ENCODE data around the gene CSHL1.

Gene CSHL1

DNA sequence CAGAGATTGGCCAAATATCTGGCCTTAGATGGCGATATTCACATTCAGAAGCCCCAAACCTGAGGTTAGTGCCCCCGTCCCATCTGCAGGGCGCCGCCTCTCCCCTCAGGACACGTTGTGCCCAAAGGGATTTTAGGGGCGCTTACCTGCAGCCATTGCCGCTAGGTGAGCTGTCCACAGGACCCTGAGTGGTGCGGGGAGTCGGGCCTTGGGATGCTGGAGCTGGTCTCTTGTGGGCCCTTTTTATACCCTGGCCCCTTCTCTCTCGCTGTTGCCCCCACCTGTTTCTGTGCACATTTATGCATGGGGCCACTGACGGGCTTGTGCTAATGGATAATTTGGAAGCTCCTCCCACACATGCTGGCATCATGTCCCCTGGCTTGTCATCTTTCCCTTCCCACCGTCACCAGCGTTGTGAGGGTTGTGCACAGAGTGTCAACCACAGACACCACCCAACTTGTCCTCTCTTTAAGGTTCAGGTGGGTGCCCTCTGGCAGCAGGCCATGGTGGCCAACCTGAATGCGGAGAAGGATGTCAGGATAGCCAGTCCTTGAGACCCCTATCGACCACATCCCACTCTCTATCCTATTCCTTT is at the start of gene CSHL1:
CSHL1 (minus strand) TSS at position 218 of the 595 bp plus-strand sequence; CDS start at position 156, 62 bp downstream.
- FAIRE-seq, result no peak

DNA sequence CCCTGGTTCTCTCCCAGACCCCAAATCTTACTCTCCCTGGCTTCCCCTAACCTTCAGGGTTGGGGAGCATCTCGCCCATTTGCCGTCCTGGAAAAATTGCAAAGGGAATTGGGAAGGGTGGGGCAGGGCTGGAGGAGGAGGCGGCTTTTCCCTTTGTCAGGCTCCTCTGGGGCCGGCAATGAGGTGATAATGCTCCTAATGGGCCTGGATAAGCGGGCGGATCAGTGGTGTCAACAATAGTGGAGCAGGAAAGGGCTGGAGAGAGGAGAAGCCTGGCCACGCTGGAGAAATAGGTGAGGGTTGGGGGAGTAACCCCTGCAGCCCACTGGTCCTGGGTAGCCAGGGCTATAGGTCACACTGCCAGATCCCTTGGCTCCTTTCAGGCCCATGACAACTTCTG is 49.4 kb upstream of the CSHL1 start:
- no peak for FAIRE-seq

- FAIRE-seq, result no peak
Measured at GRCh38 chr17:63960006-63960405, 48.9 kb upstream of the CSHL1 start.

GRCh38 chr17:63956296-63956920 is 45.4 kb upstream of the CSHL1 start:
- FAIRE-seq, result no peak

- FAIRE-seq, result no peak
Measured at GRCh38 chr17:63955791-63956190, 44.7 kb upstream of the CSHL1 start.

- FAIRE-seq, result no peak
Measured at GRCh38 chr17:63955232-63955631, 44.2 kb upstream of the CSHL1 start.

GRCh38 chr17:63954402-63955063 is 43.5 kb upstream of the CSHL1 start:
- FAIRE-seq, result no peak

DNA sequence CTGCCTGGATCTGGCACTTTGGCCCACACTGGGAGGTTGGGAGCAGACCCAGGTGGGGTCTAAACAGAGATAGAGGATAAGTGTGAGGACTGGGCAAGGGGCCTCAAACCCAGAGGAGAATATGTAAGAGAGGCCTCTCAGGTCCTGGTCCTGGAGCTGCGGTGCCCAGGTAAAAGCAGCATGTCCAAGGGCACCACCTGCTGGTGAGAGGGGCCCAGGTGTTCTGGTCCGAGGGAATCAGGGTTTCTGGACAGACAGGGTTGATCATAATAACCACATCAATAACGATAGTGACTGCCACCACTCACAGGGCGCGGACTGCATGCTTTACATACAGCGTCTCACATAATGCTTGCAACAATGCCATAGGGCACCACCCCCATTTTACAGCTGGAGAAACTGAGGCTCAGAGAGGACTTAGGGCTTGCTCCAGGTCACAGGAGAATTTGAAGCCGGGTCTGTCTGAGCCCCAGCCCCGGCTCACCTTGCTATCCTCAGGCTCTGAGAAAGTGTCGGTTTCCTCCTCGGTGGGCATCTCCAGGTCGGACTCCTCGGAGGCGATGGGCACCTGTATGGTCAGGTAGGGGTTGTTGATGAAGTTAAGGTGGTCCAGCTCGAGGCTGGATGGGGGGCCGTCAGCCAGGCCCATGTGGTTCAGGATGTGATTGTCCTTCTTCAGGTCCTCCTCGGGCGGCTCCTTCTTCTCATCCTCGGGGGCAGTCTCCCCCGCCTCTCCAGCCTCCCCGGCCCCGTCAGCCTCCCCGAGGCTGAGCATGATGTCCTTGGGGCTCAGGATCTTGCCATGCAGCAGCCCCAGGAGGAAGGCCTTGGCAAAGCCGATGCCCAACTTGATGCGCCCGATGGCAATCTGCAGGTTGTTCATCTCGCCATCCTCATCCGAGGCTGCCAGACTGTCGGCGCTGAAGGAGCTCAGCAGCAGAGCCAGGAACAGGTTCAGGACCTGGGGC is 40.2 kb upstream of the CSHL1 start:
- FAIRE-seq, result no peak

DNA sequence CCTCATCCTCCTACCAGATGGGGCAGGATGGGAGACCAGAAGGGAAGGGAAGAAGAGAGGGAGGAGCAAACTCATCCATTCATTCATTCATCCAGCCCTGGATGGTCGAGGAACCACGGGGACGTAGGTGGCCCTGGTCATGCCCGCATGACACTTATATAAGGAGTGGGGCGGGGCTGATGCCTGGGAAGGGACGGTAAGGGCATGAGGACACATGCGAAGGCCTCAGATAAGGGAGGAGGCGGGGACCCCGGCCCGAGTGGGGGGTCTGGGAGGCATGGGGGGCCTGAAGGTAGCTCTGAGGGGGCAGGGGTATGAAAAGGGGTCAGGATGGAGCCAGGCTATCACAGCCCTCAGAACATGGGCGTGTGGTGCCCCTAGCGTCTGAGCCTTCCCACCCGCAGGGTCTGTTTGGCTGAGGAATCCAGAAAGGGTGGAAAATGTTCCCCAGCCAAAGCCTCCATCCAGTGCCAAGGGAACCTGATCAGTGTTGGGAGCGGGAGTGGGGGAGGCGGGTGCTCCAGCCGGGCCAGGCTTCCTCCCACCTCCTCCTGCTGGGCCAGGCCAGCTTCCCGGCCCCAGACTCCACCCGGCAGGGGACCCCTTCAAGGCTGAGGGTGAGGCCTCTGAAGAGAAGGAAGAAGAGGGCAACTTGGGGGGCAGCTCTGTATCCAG is 38.7 kb upstream of the CSHL1 start:
- FAIRE-seq, result no peak

- FAIRE-seq, result no peak
Measured at GRCh38 chr17:63948521-63948920, 37.5 kb upstream of the CSHL1 start.

GRCh38 chr17:63947711-63948330 is 36.8 kb upstream of the CSHL1 start:
- no peak for FAIRE-seq

DNA sequence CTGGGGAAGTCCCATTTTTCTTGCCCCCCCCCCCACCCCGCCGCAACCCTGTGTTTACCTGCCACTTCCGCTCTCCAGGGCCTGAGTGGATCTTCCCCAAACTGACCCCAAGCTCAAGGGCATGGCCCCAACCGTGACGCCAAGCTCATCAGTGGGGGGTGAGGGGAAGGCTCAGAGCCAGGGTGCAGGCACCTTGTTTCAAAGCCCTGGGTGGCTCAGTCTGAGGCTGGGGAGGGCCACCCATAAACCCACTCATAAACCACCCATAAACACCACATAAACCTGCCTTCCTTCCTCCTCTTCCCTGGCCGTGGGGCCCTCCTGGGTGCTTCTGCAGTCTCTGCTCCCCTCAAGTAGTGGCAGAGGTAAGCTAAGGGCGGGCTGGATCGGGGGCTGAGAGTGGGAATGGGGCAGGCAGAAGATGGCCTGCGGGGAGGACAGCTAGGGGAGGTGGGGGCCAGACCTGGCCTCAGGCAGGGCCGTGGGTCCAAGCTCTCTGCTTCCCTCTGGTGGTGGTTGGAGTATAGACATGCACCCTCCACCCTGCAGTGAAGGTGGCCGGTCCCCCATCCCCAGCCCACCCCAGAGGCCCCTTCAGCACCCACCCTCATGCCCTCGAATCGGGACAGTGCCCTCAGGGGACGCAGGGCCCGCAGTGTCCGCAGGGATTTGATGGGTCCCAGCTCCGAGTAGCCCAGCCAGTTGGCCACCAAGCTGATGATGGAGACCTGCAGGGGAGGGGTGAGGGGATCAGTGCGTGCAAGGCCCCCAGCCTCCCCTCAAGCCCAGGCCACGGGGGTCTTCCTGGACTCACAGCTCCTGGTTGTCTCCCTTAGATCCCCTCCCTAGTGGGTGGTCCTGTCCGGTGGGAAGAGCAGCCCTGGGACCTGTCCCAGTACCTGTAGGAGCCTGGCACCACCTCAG is 35.6 kb upstream of the CSHL1 start:
- no peak for FAIRE-seq

GRCh38 chr17:63945784-63946439 is 34.9 kb upstream of the CSHL1 start:
- no peak for FAIRE-seq

- no peak for FAIRE-seq
Measured at GRCh38 chr17:63944736-63945499, 33.9 kb upstream of the CSHL1 start.

DNA sequence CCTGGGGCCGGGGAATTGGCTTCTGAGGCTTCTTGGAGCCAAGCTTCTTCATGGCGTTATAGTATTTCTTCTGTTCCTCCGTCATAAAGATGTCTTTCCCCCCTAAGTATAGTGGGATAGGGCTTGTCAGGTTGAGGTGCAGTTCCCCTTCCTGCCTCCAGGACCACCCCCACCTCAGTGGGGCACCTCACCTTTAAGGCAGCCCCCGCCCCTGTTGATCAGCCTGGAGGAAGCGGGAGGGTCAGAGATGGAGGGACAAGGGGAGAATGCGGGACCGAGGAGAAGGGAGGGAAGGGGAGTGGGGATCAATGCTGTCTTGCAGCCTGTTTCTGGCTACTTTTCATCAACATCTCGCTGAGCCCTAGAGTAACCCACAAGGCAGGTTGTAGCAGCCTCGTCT is 32.7 kb upstream of the CSHL1 start:
- no peak for FAIRE-seq

GRCh38 chr17:63942309-63942985 is 31.4 kb upstream of the CSHL1 start:
- no peak for FAIRE-seq

GRCh38 chr17:63941751-63942150 is 30.7 kb upstream of the CSHL1 start:
- FAIRE-seq, result no peak

- FAIRE-seq, result no peak
Measured at GRCh38 chr17:63941162-63941561, 30.1 kb upstream of the CSHL1 start.

DNA sequence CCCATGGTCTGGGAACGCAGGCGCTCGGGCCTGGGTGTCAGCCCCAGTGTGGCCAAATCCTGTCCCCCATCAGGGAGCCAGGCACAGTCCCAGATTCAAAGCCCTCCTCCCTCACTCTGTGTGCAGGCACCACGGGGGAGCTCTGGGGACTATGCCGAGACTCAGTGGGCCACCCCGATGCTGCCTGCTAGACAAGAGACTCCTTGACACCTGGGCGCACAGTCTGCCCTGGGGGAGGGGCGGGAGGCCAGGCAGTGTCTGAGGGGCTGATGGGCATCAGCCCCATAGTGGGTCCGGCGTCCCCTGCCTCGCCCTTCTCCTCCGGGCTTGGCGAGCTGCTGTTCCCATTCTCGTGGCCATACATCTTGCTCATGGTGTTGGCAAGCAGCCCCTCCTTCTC is 29.5 kb upstream of the CSHL1 start:
- no peak for FAIRE-seq
